Measurements from ENCODE around the gene CAPSL. TPM values are rescaled to one million over a fixed set of nuclear protein-coding genes. Genes with fewer than 3 reads are reported as not detected.

CAPSL gene
- total RNA-seq (2022; extraction: Qiagen RNA extraction; ENCODE audit: low read depth), result not detected in 5 replicates

GRCh38 chr5:35938568-35939227 is at the start of gene CAPSL:
Gene CAPSL, minus strand, starts transcription at chr5:35938622. Its CDS starts 17,502 bp downstream, at chr5:35921120.

GRCh38 chr5:35856765-35857351 is 81.6 kb downstream of the CAPSL start, which contains the start of gene IL7R:
Gene IL7R, plus strand, starts transcription at chr5:35856891. Its CDS starts 87 bp downstream, at chr5:35856978.

Other genes with a start within 250 kb of the CAPSL start
- gene IL7R, start 81.7 kb downstream of the CAPSL start, total RNA-seq (2022; extraction: Qiagen RNA extraction; ENCODE audit: low read depth), result 0.17 to 0.42 TPM (median 0.29 TPM) in 5 replicates
- not detected in 5 replicates for gene UGT3A1, start 52.8 kb upstream of the CAPSL start, total RNA-seq (2022; extraction: Qiagen RNA extraction; ENCODE audit: low read depth)
- not detected in 5 replicates for gene UGT3A2, start 128.3 kb upstream of the CAPSL start, total RNA-seq (2022; extraction: Qiagen RNA extraction; ENCODE audit: low read depth)
- gene LMBRD2, start 213.3 kb upstream of the CAPSL start, total RNA-seq (2022; extraction: Qiagen RNA extraction; ENCODE audit: low read depth), result 0.75 to 2.3 TPM (median 1.3 TPM) in 5 replicates
- gene SKP2, start 213.5 kb upstream of the CAPSL start, total RNA-seq (2022; extraction: Qiagen RNA extraction; ENCODE audit: low read depth), result 17.2 to 24.5 TPM (median 20.1 TPM) in 5 replicates